Measurements from ENCODE around the gene RPL9.

GRCh38 chr4:39469429-39470077 lies 10.8 kb upstream of the RPL9 start:
- TF ChIP-seq YY1 (IDR thresholded peaks at IDR 0.05; ENCODE audit: insufficient read depth, insufficient read length) (no peak), ZNF274 (IDR thresholded peaks at IDR 0.05; ENCODE audit: low read depth, low read length) (no peak)

All from NT2/D1 (cell line).